Measurements from ENCODE around the gene OTUD3.

GRCh38 chr1:19934336-19934735 lies 52.1 kb downstream of the OTUD3 start:
- TF ChIP-seq POLR2AphosphoS5 (IDR thresholded peaks at IDR 0.05; ENCODE audit: low read depth, low read length) (no peak), TAF1 (IDR thresholded peaks at IDR 0.05; ENCODE audit: borderline replicate concordance, low read depth, low read length) (no peak), POLR2A (IDR thresholded peaks at IDR 0.05; ENCODE audit: low read depth, low read length) (no peak)
